ENCODE data around the gene ABCC8. TPM values are rescaled to one million over a fixed set of nuclear protein-coding genes. Genes with fewer than 3 reads are reported as not detected.

The ABCC8 gene
- total RNA-seq, 4 donors from 2014 or later = 0.23 to 1.9 (median 0.62) TPM; not detected in 1

- H3K27me3 ChIP-seq = peaks cover 62% of the 10 kb centered on the region
- H3K36me3 ChIP-seq = no peaks in the 10 kb centered on the region
- 68 to 78% methylated on average over 2 to 4 of the region's 6 CpGs for WGBS, 2 donors (ENCODE audit: low coverage in 1 of 2)
- no peak overlapping the region for H3K4me3 ChIP-seq
- ATAC-seq = no peak
- H3K27ac ChIP-seq = no peak overlapping the region
- TF ChIP-seq POLR2AphosphoS5 (IDR thresholded peaks at IDR 0.05) = no peak
- H3K9me3 ChIP-seq = no peaks in the 10 kb centered on the region
- no peaks in the 10 kb centered on the region for H3K4me1 ChIP-seq
Measured at GRCh38 chr11:17415523-17416104, 61.0 kb downstream of the ABCC8 start.

- Histone ChIP-seq H3K36me3 (no peaks in the 10 kb centered on the region), H3K4me1 (no peaks in the 10 kb centered on the region), H3K27ac (no peak overlapping the region), H3K4me3 (no peak overlapping the region), H3K27me3 (peaks cover 56% of the 10 kb centered on the region), H3K9me3 (no peaks in the 10 kb centered on the region)
- TF ChIP-seq POLR2A (IDR thresholded peaks at IDR 0.05) = no peak
- ATAC-seq = no peak
- WGBS, 2 donors (ENCODE audit: low coverage in 1 of 2) = 80% methylated on average over 1 of the region's 5 CpGs; no CpG with 5 or more reads in 1 of the 2 donors
Measured at GRCh38 chr11:17414992-17415391, 61.7 kb downstream of the ABCC8 start.

- Histone ChIP-seq H3K27me3 (peaks cover 49% of the 10 kb centered on the region), H3K4me1 (no peaks in the 10 kb centered on the region)
- 65 to 90% methylated on average over 2 of the region's 8 CpGs for WGBS, 2 donors (ENCODE audit: low coverage in 1 of 2)
Measured at GRCh38 chr11:17414317-17414737, 62.3 kb downstream of the ABCC8 start.

GRCh38 chr11:17413414-17414316 is 63.0 kb downstream of the ABCC8 start:
- no peak overlapping the region for H3K27ac ChIP-seq
- no peaks in the 10 kb centered on the region for H3K9me3 ChIP-seq
- WGBS, 2 donors (ENCODE audit: low coverage in 1 of 2) = 79% methylated on average over 9 to 15 of the region's 15 CpGs
- ATAC-seq = no peak
- no peak overlapping the region for H3K4me3 ChIP-seq
- no peak for TF ChIP-seq CTCF (IDR thresholded peaks at IDR 0.05)
- TF ChIP-seq POLR2AphosphoS5 (IDR thresholded peaks at IDR 0.05) = no peak
- no peak for TF ChIP-seq EP300 (IDR thresholded peaks at IDR 0.05)
- TF ChIP-seq POLR2A (IDR thresholded peaks at IDR 0.05) = no peak
- H3K36me3 ChIP-seq = no peaks in the 10 kb centered on the region
- no peaks in the 10 kb centered on the region for H3K4me1 ChIP-seq
- peaks cover 45% of the 10 kb centered on the region for H3K27me3 ChIP-seq

More at GRCh38 chr11:17414317-17414737, 62.3 kb downstream of the ABCC8 start:
- H3K27ac ChIP-seq = no peak overlapping the region
- H3K9me3 ChIP-seq = no peaks in the 10 kb centered on the region
- no peak for ATAC-seq
- no peaks in the 10 kb centered on the region for H3K36me3 ChIP-seq
- no peak overlapping the region for H3K4me3 ChIP-seq
- TF ChIP-seq POLR2A (IDR thresholded peaks at IDR 0.05) = no peak
- no peak for TF ChIP-seq CTCF (IDR thresholded peaks at IDR 0.05)
- no peak for TF ChIP-seq EP300 (IDR thresholded peaks at IDR 0.05)
- no peak for TF ChIP-seq POLR2AphosphoS5 (IDR thresholded peaks at IDR 0.05)

- no peak overlapping the region for H3K27ac ChIP-seq
Measured at GRCh38 chr11:17412488-17413180, 64.0 kb downstream of the ABCC8 start.

More at GRCh38 chr11:17412488-17413180, 64.0 kb downstream of the ABCC8 start:
- Histone ChIP-seq H3K4me3 (no peak overlapping the region), H3K9me3 (no peaks in the 10 kb centered on the region), H3K27me3 (peaks cover 34% of the 10 kb centered on the region), H3K36me3 (no peaks in the 10 kb centered on the region), H3K4me1 (no peaks in the 10 kb centered on the region)
- no peak for ATAC-seq
- TF ChIP-seq POLR2AphosphoS5 (IDR thresholded peaks at IDR 0.05) = no peak
- no peak for TF ChIP-seq CTCF (IDR thresholded peaks at IDR 0.05)
- TF ChIP-seq POLR2A (IDR thresholded peaks at IDR 0.05) = no peak
- no peak for TF ChIP-seq EP300 (IDR thresholded peaks at IDR 0.05)
- WGBS, 2 donors (ENCODE audit: low coverage in 1 of 2) = 30 to 67% methylated on average over 2 to 7 of the region's 9 CpGs
